CD4-positive, alpha-beta T cell treated with Interleukin-21 for 1 hour (primary cell): ENCODE measurements around the gene LMO1.

Source experiments
- DNase-seq: peaks from one replicate; pipeline ENCODE4 v3.0.0-alpha.2; 2020

Gene LMO1

DNA sequence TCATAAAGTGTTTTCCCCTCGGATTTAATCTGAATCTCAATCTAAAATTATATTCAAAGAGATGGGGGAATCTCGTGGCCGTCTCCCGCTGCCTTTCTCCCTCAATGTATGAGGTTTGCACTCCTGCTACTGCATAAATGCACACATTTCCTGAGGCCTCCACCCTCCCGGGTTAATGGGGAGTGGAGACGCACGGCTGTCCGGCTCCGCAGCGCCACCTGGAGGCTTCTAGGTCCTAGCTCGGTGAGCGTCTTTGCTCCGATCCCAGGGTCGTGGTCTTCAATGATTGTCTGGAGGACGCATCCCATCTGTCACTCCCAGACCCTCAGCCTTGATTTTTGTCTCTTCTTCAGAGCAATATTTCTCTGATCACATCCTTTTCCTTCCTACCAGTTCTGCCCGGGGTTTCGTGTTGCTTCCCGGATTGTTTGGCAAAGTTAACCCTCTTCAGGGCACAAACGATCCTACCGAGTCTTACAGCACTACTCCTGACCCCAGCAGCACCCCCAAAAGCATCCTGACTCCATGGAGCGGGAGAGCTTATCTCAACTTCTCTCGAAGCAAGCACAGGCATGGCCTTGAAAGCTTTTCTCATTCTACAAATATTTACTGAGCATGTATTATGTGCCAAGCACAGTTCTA lies at the start of gene LMO1:
LMO1 (minus strand) TSS at position 110 of the 642 bp plus-strand sequence. CDS start 516 bp downstream, outside the sequence.
- peak; percentile 60 for DNase-seq

DNA sequence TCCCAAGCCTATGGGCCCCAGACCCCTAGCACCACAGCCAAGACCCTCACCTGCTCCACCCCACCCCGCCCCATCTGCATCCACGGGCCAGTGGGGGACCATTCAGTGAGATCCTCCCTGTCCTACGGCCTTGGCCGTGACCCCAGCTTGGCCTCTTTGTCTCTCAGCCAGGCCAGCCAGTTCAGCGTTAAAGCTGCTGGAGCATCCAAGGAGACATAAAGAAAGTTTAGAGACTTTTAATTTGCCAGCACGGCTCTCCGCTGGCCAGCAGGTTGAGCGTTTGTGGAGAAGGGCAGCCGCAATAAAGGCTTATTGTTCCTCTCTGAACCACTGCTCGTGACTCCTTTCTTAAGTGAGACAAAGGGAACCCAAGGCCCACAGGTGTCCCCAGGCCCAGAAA lies 49.3 kb upstream of the LMO1 start:
- DNase-seq = no peak

DNA sequence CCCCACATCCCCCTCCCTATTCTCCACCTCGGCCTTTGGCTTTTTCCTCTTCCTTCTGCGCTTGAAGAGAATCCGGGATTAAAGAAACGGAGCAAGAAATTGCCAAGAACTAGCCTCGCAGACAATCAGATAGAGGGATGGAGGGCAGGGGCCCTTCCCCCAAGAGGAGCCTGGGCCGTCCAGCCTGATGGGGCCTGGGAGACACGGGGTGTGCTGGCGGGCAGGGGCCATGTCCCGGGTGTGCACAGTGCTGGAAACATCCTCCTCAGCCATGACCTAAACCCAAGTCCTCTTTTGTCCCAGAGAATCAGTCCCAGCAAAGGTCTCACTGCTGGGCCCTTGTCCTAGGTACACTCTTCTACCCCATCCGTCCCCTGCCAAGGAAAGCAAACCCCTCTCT lies 47.7 kb upstream of the LMO1 start:
- no peak for DNase-seq

DNA sequence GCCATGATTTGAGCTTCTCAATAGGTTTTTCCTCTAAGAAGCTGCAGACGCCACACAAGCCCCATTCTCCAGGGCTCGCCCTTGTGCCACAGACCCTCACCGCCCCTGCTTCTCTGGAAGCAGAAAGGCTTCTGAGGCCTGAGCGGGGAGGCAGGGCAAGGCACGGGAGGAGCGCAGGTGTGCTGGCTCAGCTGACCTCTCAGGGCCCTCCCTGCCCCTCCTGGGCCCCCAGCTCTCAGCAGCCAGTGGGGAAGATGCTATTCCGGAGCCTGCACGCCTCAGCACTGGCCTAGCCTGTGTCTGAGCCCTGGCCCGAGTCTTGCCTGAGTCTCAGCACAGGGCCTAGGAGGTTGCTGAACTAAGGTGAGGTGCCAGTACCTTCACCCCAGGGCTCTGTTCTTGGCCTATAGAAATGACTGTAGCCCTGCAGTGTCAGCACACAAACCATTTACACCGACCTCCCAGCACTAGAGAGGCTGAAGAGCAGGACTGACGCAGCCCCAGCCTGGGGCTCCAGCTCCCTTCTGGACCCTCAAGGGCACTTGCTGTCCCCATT lies 47.1 kb upstream of the LMO1 start:
- no peak for DNase-seq

DNA sequence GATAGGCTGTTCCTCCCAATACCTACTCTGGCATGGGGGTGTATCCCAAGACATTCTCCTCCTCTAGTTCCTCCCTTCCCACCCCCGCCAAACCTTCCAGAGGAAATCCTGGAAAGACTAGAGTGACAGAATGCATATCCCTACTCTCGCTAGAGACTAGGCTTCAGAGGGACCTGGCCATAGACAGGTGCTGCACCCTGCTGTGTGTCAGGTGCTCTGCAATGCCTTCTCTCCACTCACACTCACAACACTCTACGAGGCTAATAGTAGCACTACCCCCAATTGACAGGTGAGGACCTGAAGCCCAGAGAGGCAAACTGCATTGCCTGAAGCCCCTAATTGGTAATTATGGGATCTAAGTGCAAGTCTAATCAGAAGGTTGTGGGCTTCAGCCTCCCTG lies 46.2 kb upstream of the LMO1 start:
- no peak for DNase-seq

DNA sequence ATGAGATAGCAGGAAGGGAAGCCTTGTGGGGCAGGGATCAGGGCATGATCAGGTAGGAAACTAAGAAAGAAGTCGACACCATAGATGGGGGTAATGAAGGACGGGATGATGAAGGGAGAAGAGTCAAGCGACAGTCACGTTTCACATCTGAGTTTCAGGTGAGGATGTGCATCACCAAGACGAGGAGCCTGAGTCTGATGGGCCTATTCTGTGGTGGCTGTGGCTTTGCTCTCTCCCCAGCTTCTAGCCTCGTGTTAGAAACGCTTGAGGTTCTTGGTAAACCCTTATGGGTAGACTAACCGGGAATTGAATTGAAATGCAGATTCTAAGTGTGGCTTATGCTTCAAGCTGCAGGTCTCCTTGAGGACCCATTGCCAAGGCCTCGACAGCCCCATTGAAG lies 45.6 kb upstream of the LMO1 start:
- no peak for DNase-seq

DNA sequence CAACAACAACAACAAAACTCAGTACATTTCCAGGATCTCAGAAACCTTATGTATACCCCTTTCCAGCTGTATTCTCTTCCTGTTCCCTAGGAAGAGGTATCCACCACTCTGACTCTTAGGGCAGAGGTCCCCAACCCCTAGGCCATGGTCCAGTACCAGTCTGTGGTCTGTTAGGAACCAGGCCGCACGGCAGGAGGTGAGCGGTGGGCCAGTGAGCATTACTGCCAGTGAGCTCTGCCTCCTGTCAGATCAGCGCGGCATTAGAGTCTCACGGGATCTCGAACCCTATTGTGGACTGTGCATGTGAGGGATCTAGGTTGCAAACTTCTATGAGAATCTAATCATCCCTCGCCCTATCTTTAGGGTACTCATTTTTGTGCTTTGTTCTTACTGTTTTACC lies 43.9 kb upstream of the LMO1 start:
- no peak for DNase-seq

DNA sequence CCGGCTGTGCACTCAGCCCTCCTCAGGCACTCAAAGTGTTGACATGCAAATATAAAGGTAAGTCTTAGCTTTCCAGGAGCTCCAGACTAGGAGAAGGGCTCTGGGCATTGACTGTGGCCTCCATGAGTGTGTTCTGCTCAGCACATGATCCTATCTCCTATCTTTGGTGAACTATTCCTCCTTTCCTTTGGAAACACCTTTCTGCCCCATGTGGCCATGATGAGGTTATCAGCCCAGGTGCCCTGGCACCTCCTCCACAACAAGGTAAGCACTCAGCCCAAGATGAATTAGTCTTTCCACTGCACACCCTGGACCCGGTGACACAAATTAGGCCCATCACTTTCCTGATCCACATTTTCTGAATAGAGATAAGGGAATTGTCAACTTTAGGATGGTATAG lies 37.9 kb upstream of the LMO1 start:
- no peak for DNase-seq

DNA sequence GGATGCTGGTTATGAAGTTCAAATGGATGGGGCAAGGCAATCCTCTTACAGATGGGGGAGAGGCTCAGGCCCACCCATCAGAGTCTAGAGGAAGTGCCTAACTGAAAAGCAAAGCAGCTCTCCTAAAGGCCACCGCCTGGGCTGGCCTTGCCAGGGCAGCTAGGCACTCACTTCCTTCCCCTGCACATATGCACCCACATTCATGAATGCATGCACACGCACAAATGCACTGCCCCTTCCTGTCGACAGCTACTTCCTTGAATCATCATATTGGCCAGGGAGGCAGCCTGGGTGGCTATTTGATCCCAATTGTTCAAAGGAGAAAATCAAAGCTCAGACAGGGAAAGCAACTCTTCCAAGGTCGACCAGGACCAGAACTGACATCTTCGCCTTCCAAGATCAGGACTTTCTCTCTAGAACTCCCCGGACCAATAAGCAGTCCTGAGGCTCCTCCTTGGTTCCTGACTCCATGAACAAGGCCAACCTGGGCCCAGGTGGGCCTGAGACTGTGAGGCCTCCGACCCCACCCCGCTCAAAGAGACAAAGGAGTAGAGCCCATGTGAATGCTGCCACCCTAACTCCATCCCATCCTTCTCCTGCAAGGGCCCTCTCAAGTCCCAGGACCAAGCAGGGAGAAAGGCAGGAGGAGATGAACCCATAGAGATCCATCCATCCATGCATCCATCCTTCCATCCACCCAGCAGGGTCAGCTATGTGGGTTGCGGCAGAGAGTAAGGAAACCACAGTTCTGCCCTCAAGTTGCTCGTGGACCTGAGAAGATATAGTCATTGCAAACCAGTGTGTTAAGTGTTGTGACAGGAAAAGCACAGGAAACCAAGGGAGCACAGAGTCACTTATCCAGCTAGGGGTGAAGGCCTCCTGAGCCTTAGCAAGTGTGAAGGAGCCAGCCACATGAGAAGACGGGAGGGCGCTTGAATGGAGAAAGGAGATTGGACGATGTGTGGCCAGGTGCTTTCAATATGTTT lies 35.4 kb upstream of the LMO1 start:
- no peak for DNase-seq

DNA sequence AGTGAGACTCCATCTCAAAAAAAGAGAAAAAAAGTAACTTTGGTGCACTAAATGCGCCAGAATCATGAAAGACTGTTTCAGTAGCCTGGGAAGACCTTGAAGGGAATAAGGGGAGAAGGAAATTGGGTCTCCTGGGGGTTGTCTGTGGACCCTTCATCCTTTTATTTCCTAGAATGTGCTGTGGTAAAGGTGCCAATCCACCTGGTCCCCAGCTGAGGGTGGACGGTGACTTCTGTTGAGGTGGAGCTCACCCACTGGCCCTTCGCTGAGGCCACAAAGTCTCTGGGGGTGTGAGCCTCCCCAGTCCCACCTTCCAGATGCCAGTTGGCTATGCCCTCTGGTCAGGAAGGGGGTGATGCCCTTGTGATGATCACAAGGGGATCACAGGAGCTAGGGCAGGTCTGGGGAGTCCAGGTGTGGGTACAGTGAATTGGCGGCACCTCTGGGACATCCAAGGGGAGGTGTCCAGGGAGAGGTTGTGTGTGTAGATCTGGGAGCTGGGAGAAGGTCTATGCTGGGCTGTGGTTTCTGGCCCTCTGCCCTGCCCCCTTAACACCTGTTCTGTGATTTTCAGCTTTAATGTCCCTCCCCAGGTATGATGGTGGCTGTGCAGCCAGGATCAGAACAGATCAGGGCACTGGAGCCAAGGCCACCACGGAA lies 34.2 kb upstream of the LMO1 start:
- DNase-seq = no peak

DNA sequence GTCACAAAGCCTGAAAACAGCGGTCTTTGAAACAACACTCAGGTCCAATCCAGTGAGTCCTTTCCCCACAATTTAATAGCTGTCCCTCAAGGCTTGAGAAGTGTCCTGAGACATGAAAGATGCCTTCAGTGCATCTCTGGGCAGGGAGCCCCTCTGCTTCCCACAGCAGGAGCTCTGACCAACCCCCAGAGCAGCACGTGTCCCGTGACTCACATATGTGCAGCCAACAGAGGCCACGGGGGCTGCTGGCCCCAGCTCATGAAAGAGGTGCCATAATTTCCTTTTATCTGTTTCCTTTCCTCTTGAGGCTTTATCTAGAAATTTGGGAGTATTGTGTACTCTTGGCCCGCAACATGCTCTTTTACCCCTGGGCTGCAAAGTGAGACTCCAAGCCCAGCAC lies 33.2 kb upstream of the LMO1 start:
- no peak for DNase-seq

DNA sequence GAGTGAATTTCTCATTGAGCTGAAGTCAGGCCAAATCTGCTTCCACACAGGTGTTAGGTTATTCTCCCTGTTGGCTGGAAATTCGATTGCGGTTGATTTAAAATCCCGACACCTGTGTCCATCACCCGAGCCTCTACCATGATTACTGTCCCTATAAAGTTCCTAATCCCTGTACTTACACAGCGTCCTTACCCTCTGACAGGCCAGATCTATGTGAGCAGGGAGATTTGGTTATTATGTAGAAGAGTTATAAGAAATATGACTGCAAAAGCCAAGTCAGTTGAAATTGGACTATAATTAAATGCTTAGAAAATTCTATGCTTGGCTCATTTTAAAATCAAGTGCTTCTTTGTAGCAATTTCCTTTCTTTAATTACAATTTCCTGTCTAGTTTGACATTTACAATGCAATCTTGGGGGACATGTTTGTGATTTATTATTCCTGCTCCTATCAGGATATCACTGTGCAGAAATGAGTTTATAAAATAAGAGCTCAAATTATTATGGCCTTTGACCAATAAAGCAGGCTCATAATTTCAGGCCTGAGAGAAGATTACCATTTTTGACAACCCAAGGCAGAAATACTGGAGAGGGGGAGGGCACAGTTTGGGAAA lies 32.5 kb upstream of the LMO1 start:
- no peak for DNase-seq

DNA sequence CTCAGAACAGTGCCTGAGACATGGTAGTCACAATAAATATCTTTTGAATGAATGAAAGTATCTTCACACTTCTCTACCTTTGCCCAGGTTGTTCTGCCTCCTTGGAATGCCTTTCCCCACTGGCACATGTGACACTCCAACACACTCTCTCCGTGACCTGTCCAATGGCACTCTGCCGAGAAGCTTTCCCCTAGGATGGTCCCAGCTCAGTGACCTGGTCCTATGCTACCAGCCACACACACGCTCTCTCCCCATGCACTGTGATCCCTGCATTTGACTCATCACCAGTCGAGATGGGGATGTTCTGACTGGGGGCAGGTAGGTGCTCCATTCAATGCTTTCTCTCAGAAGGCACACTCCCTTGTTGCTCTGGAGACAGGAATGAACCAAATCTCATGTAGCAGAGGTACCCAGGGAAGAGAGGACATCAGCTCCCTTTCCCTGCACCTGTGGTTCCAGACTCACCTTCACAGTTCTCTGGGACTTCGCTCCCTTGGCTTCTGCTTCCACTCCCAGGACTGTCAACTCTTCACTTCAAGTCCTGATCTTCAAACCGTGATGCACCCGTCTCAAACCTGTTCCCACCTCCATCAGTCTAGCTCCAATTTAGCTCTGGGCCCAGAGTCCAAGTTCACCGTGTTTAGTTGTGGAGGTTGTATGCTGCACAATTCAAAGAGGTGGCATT lies 30.7 kb upstream of the LMO1 start:
- no peak for DNase-seq

DNA sequence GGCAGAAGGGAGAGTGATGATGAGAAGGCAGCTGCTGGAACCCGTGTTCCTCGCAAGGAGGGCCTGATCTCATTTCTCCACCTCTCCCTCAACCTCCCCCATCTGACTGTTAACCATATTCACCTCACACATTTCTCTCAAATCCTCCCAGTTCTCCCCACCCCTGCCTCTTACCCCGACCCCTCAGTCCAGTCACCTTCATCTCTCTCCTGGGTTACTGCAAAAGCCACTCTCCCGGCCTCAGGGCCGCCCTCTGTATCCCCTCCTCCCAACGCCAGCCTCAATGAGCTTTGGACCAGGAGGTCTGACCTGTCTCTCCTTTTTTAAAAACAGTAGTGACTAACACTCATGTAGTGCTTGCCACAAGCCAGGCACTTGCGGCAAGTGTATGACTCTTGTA lies 29.5 kb upstream of the LMO1 start:
- DNase-seq = no peak

DNA sequence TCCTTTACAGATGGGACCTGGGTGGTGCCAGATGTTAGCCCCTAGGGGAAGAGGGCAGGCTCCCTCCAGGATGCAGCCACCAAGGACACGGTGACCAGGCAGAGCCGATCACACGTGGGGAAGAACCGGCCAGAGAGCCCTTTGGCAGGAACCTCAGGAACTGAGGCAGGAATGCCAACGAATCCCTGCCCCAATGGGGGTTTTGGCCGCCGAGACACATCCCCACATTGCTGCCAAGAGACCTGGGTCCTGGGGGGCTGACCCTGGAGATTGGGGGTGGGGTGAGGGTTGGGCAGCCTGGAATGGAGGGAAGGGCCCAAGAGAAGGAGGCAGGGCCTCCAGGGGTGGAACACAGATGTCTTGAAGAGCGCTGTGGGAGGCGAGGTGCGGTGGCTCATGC lies 28.7 kb upstream of the LMO1 start:
- no peak for DNase-seq

DNA sequence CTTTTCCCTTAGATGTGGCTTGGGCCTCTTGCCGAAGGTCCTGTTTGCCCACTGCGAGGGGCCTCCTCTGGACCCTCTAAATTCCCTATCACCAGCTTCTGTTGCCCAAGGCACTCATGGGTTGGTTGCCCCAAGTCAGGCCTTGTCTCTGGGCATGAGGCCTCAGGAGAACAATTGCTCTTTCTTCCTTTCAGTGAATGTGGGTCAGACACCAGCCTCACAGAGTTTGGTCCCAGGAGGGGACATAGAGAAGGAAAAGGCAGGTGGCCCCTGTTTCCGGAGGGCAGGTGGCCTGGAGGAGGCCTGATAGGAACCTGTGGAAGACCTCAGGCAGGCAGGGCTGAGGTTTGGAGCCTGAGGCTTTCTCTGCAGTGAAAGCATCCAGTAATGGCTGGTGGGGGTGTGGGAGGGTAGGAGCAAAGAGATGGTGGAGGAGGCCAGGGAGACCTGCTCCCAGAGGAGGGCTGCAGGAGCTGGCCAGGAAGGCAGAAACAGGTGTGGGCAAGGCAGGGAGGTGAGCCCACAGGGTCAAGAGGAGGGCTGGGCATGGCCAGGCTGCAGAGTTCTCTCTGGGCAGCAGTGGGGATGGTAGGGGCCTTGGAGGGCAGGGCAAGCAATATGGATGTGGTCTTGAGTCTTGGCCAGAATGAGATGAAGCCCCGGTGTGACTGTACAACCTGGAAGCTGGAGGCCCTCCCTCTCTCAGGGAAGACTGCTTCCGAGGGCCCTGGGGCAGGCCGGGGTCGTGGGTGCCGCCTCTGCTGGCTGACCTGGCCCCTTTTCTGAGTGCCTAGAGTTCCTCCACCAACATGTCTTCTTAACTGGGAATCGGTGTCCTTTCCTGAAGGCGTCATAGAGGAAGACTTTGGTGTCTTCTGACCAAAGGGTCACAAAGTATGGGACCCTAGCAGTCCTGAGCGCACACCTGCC lies 28.0 kb upstream of the LMO1 start:
- DNase-seq = no peak

DNA sequence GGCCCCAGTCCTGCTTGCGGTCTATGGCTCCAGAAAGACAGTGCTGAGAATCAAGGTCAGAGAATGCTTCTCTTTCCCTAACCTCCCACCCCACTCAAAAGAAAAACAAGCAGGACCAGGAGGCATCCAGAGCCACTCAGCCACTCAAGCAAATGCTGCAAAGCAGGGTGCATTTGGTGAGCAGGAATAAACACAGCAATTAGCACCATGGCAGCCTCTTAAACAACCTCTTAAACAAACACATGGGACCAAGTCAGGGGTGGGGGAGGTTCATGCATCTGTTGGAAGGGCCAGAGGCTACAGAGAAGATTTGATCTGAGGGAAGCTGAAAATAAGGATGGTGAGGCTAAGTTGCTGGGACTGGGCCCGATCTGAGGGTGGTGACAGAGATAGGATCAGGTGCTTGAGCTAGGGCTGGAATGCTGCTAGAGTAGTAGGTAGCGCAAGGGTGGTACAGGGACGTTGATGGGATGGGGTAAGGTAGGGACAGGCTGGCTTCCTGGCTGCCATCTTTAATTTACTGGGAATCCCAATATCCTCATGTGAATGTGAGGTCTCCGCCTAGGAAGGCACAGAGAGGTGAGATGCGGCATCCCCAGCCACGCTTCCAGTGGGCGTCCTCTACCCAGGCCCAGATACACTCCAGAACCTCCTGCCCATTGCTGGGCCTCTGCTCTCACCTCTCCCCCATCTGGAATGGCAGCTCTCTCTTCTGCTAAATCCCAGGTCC lies 26.6 kb upstream of the LMO1 start:
- no peak for DNase-seq

DNA sequence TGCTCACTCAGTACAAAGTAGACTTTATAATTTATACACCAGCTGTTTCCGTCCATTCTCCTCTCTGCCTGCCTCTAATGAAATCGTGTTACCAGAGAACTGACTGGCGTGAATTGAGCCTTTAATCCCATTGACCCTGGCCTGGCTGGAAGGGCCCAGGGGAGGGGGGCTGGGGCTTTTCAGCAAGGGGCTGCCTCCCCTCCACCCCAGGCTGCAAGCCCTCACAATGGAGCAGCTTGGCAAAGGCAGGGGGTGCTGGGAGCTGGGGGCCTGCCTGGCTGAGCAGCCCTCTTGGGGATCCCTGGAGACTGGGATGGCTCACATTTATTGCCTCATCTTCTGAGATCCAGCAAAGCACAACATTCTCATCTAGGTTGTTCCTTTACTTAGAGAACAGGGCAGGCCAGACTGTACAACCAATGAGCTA lies 25.8 kb upstream of the LMO1 start:
- no peak for DNase-seq

DNA sequence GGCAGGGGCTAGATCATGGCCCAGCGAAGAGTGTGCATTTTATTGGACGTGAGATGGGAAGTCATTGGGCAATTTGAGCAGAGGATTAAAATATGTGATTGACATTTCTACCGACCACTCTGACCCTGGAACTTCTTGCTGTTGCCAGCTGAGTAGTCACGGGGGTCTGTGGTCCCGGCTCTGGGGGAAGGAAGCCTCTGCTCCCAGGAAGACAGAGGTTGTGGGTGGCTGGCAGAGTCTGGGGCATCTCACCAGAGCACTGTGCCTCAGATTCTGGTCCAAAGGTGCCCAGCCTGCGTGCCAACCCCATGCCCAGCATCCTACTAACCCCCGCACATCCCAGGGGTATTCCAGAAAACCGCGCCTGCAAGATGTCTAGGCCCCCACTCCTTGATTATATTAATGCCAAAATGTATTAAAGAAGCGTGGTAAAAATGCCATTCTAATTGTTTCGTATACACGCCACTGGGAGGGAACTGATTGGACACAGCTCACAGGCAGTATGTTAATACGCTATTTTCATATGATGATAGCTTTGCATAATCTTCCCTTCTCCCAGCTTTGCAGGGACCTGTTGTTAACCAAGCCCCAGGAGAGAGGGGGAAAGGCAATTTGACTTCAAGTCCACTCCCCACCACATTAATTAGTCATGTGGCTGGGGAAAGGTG lies 25.3 kb upstream of the LMO1 start:
- DNase-seq = no peak
